Parathyroid adenoma (tissue), 2 donors: ENCODE measurements around the gene PSMA7.

Experiments used
- H2AFZ ChIP-seq: fragments of 300-600 bp; sonication (generic); one replicate; pipeline ENCODE4 v1.7.0; 2017; ENCODE audit warnings: antibody characterized with exemption, mild to moderate bottlenecking
- H3K27ac ChIP-seq: fragments of 300-600 bp; sonication (generic); one replicate; pipeline ENCODE4 v1.7.0; 2017
- H3K27me3 ChIP-seq: fragments of 300-600 bp; sonication (generic); one replicate; pipeline ENCODE4 v1.7.0; 2017; ENCODE audit warnings: low read length; ENCODE audit not compliant: control insufficient read depth, insufficient read depth
- H3K36me3 ChIP-seq: fragments of 300-600 bp; sonication (generic); one replicate; pipeline ENCODE4 v1.7.0; 2017; ENCODE audit warnings: low read length; ENCODE audit not compliant: control insufficient read depth, insufficient read depth
- H3K4me1 ChIP-seq: fragments of 300-600 bp; sonication (generic); one replicate; pipeline ENCODE4 v1.7.0; 2017; ENCODE audit warnings: control low read depth
- H3K4me2 ChIP-seq: fragments of 300-600 bp; sonication (generic); one replicate; pipeline ENCODE4 v1.7.0; 2017; ENCODE audit warnings: low read length
- H3K4me3 ChIP-seq: fragments of 300-600 bp; sonication (generic); one replicate; pipeline ENCODE4 v1.7.0; 2017; ENCODE audit warnings: low read depth, low read length
- H3K79me2 ChIP-seq: fragments of 300-600 bp; sonication (generic); one replicate; pipeline ENCODE4 v1.7.0; 2017; ENCODE audit warnings: control low read depth
- H3K9ac ChIP-seq: fragments of 300-600 bp; sonication (generic); one replicate; pipeline ENCODE4 v1.7.0; 2017; ENCODE audit warnings: mild to moderate bottlenecking
- H3K9me3 ChIP-seq: fragments of 300-600 bp; sonication (generic); one replicate; pipeline ENCODE4 v1.7.0; 2017; ENCODE audit warnings: low read length; ENCODE audit not compliant: control insufficient read depth
- TF ChIP-seq, protein P1 (sequence below): fragments of 300-600 bp; sonication (generic); IDR thresholded peaks from one replicate; pipeline ENCODE4 v1.7.0; 2017; ENCODE audit warnings: antibody characterized with exemption, mild to moderate bottlenecking
- donor health status: primary hyperparathyroidism.

Gene PSMA7

DNA sequence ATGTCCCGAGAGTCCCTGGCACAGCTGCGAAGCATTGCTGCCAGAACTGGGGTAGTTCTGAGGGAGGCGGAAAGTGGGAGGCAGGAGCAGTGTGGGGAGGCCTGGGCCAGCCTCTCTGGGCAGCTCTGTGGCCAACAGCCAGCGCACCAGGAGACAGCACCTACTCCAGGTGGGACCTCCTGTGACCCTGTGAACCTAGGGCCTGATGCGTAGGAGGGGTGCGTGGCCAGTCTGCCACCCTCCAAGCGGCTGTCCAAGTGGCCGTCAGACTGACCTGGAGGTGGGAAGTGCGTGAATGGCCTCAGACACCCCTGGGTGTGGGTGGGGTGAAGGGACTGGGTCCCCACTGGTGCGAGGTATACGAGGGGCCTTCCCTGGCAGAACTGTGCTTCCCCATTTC is 15.9 kb upstream of the PSMA7 start:
- H3K79me2 ChIP-seq: peaks cover 34% of the 10 kb centered on the region
- H3K9me3 ChIP-seq: no peaks in the 10 kb centered on the region
- no peak overlapping the region for H3K9ac ChIP-seq
- H3K4me1 ChIP-seq: peaks cover 3% of the 10 kb centered on the region
- no peak overlapping the region for H3K4me2 ChIP-seq
- no peak overlapping the region for H3K4me3 ChIP-seq
- TF ChIP-seq, protein P1, sequence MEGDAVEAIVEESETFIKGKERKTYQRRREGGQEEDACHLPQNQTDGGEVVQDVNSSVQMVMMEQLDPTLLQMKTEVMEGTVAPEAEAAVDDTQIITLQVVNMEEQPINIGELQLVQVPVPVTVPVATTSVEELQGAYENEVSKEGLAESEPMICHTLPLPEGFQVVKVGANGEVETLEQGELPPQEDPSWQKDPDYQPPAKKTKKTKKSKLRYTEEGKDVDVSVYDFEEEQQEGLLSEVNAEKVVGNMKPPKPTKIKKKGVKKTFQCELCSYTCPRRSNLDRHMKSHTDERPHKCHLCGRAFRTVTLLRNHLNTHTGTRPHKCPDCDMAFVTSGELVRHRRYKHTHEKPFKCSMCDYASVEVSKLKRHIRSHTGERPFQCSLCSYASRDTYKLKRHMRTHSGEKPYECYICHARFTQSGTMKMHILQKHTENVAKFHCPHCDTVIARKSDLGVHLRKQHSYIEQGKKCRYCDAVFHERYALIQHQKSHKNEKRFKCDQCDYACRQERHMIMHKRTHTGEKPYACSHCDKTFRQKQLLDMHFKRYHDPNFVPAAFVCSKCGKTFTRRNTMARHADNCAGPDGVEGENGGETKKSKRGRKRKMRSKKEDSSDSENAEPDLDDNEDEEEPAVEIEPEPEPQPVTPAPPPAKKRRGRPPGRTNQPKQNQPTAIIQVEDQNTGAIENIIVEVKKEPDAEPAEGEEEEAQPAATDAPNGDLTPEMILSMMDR: no peak
- H3K36me3 ChIP-seq: no peaks in the 10 kb centered on the region
- H2AFZ ChIP-seq: no peak overlapping the region
- H3K27me3 ChIP-seq: no peaks in the 10 kb centered on the region
- H3K27ac ChIP-seq: no peak overlapping the region

DNA sequence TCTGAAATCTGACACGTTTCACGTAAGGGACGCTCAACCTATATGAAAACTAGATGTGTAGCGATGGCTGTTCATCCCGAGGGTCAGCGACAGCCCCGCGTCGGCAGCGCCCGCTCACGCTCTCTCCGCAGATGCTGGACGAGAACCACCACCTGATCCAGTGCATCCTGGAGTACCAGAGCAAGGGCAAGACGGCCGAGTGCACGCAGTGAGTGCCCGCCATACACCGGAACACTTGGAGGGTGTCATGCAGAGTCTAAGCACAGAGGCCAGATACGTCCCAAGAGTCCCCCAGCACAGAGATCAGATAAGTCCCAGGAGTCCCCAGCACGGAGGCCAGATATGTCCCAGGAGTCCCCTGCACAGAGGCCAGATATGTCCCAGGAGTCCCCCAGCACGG is 15.3 kb upstream of the PSMA7 start:
- no peaks in the 10 kb centered on the region for H3K36me3 ChIP-seq
- no peaks in the 10 kb centered on the region for H3K9me3 ChIP-seq
- no peaks in the 10 kb centered on the region for H3K27me3 ChIP-seq
- H3K9ac ChIP-seq: no peak overlapping the region
- H3K79me2 ChIP-seq: peaks cover 34% of the 10 kb centered on the region
- H3K27ac ChIP-seq: no peak overlapping the region
- no peak overlapping the region for H3K4me2 ChIP-seq
- no peak overlapping the region for H2AFZ ChIP-seq
- peaks cover 3% of the 10 kb centered on the region for H3K4me1 ChIP-seq
- H3K4me3 ChIP-seq: no peak overlapping the region
- TF ChIP-seq, protein P1: no peak

DNA sequence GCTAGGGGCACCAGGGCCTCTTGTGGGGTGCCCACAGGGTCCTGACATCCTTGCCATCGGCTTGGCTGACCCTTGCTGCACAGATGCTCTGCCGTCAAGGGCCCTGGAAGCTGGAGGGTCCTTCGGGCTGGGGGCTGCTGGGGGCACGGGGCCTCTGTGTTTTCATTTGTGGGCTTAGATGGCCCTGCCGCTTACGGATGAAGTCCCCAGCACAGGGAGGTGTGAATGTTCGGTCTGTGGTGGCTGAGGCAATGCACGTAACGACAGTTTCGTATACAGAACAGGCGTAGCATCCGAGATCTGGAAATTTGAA is 14.8 kb upstream of the PSMA7 start:
- Histone ChIP-seq H3K4me1 (peaks cover 3% of the 10 kb centered on the region), H3K27me3 (no peaks in the 10 kb centered on the region), H3K79me2 (peaks cover 36% of the 10 kb centered on the region), H3K9me3 (no peaks in the 10 kb centered on the region), H3K27ac (no peak overlapping the region), H3K9ac (no peak overlapping the region), H3K4me3 (no peak overlapping the region), H2AFZ (no peak overlapping the region), H3K4me2 (no peak overlapping the region), H3K36me3 (no peaks in the 10 kb centered on the region)
- TF ChIP-seq, protein P1: no peak

DNA sequence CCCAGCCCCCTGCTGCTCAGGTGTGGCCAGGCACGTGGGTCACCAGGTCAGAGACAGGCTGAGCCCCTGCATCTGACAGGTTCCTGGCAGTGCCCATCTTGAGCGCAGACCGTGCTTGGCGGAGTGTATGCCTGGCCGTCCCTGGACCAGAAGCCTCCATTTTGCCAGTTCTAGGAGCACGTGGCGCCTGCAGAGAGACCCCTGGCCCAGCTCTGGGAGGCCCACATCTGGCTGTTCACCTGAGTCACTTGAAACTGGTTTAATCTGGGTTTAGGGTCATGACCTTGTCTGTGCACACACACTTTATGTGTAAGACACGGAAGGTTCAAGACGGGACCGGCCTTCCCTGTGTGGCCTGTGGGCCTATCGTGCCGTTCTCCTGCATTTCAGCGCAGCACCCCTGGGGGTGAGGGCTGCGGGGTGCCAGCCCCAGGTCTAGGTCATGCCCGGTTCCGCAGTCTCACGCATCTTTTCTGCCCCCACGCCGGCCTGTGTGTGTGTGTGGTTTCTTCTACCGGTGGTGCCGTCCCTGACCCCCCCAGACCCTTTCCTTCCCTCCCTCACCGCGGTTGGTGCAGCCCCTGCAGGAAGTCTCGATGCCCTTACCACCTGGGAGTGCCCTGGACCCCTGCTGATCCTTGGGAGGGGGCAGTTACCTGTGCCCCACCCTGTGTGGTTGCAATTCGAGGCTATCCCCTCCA is 14.3 kb upstream of the PSMA7 start:
- no peak overlapping the region for H2AFZ ChIP-seq
- peaks cover 3% of the 10 kb centered on the region for H3K4me1 ChIP-seq
- TF ChIP-seq, protein P1: no peak
- no peak overlapping the region for H3K4me2 ChIP-seq
- no peak overlapping the region for H3K27ac ChIP-seq
- no peaks in the 10 kb centered on the region for H3K27me3 ChIP-seq
- peaks cover 39% of the 10 kb centered on the region for H3K79me2 ChIP-seq
- no peaks in the 10 kb centered on the region for H3K36me3 ChIP-seq
- H3K4me3 ChIP-seq: no peak overlapping the region
- H3K9ac ChIP-seq: no peak overlapping the region
- H3K9me3 ChIP-seq: no peaks in the 10 kb centered on the region
